ENCODE data around the gene SYNDIG1L.

DNA sequence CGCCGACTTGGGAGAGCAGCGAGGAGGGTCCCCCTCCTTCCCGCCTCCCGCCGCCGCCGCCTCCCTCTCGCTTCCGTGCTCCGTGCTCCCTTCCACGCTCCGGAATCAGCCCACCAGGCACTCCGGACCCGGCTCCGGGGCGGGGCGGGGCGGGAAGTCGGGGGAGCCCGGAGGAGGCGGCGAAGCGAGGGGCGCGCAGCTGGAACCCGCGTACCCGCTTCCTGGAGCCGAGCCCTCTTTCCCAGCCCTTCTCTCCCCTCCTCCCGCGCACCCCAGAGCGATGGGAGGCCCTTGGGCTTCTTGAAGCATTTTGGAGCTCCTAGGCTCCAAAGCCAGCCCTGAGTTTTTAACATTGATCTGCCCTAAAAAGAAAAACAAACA is at the start of gene SYNDIG1L:
- no peak for TF ChIP-seq EP300 (conservative IDR thresholded peaks at IDR 0.05; ENCODE audit: poor library complexity, severe bottlenecking)
- TF ChIP-seq, protein P1, sequence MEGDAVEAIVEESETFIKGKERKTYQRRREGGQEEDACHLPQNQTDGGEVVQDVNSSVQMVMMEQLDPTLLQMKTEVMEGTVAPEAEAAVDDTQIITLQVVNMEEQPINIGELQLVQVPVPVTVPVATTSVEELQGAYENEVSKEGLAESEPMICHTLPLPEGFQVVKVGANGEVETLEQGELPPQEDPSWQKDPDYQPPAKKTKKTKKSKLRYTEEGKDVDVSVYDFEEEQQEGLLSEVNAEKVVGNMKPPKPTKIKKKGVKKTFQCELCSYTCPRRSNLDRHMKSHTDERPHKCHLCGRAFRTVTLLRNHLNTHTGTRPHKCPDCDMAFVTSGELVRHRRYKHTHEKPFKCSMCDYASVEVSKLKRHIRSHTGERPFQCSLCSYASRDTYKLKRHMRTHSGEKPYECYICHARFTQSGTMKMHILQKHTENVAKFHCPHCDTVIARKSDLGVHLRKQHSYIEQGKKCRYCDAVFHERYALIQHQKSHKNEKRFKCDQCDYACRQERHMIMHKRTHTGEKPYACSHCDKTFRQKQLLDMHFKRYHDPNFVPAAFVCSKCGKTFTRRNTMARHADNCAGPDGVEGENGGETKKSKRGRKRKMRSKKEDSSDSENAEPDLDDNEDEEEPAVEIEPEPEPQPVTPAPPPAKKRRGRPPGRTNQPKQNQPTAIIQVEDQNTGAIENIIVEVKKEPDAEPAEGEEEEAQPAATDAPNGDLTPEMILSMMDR (IDR thresholded peaks at IDR 0.05; ENCODE audit: poor library complexity, severe bottlenecking) = no peak
- no peak for TF ChIP-seq EZH2 (IDR thresholded peaks at IDR 0.05; ENCODE audit: borderline replicate concordance, insufficient read depth, low read length, poor library complexity, severe bottlenecking)
- TF ChIP-seq POLR2AphosphoS5 (IDR thresholded peaks at IDR 0.05) = no peak

All from neural cell (in vitro differentiated cells).